GM12873 (cell line): ENCODE data around the gene IP6K2.
A peak's percentile ranks its signal among the peaks of the same experiment; 100 is the strongest.

Experiments used
- CTCF ChIP-seq: IDR thresholded peaks from 2 replicates; pipeline ENCODE4 v1.5.1; 2012; ENCODE audit warnings: low read depth, mild to moderate bottlenecking, moderate library complexity, low read length, control low read depth; ENCODE audit not compliant: insufficient read depth; ENCODE audit errors: missing control alignments

IP6K2 gene

GRCh38 chr3:48687220-48687678 lies 29.8 kb downstream of the IP6K2 start:
- no peak for TF ChIP-seq CTCF

DNA sequence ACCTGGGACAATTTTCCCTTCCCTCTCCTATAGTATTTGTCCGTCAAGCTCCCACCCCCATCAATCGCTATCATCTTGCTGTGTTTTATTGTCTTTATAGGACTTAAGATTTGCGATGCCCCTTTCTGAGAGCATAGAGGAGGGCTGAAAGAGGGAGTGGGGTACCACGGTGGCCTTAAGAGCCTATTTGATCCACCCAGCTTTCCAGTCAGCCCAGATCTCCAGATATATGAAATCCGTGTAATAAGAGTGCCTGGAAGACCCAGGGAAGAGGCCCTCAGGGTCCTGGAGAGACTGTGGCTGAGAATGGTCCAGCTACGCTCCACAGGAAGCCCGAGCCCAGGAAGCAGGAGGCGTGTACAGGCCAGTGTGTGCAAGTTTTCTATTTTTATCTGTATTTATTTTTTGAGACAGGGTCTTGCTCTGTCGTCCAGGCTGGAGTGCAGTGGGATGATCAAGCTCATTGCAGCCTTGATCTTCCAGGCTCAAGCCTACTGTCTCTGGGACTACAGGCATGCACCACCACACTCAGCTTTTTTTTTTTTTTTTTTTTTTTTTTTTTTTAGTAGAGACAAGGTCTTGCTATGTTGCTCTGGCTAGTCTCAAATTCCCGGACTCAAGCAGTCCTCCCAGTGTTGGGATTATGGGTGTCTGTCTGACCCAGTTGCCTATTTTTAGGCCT lies 30.3 kb downstream of the IP6K2 start:
- no peak for TF ChIP-seq CTCF

GRCh38 chr3:48685603-48686511 lies 31.2 kb downstream of the IP6K2 start, which contains the start of gene NCKIPSD:
NCKIPSD (minus strand) TSS chr3:48685915; CDS start chr3:48685807, 108 bp downstream.
- TF ChIP-seq CTCF, result peak; percentile 76

DNA sequence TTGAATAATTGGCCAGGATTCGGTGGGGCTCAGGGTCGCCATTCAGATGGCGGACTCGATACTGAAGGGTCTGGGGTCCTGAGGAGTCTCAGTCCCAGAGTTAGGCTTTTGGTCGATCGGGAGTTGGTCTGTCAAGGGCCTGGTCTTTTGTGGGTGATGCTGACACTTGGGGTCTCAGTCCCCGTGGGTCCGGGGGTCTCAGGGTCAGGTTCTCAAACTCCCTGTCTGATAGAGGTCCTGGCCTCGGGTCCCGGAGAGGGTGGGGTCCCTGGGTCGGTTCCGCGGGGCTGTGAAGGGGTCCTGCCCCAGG lies 31.8 kb downstream of the IP6K2 start:
- no peak for TF ChIP-seq CTCF

DNA sequence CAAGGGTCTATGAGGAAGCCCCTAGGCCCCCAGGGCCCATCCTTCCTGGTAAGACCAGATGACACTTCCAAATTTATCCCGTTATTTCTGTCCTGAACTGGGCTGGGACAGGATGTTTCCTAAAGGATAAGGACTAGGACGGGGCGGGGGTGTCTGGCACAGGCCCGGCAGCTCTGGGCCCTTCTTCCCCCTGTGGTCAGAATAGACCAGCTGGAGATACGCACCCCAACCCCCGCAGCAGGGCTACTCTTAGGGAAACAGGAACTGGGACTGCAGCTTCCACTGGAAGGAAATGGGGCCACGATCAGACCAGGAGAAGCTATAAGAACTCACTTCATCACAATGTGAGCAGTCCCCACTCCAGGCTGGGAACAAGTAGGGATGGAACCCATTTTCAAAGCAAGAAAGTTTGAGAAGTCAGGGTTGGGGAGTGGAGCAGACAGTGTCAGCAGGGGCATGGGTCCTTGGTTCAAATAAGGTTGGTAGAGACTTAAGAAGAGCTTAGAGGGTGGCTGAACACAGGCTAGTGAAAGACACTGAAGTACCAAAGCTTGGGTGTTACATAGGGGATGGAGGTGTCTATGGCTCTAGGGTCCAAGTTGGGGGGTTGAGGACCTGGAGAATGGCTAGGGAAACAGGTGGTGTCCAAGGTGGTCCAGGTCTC lies 32.4 kb downstream of the IP6K2 start:
- TF ChIP-seq CTCF, result no peak

- no peak for TF ChIP-seq CTCF
Observed at GRCh38 chr3:48684054-48684349, 33.0 kb downstream of the IP6K2 start.

DNA sequence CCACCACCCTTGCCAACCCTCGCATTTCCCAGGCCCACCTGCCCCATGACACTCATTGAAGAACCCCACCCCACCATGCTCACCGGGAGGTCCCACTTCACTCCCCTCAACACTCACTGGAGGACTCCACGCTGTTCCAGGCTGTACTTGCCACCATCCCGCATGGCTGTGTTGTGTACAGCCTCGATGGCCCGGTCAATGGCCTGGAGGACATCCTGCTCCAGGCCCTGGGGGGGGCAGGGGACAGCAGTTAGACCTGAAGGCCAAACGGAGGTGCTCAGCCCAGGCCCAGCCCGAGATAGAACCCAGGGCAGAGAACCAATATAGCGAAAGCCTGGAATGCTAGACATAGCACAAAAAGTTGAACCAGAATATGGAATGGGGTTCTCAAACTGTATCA lies 34.2 kb downstream of the IP6K2 start:
- no peak for TF ChIP-seq CTCF
